Transverse colon (tissue), 4 donors: Measurements from ENCODE around the gene DNM1. TPM values are rescaled to one million over a fixed set of nuclear protein-coding genes. Genes with fewer than 3 reads are reported as not detected.
"Not testable (repeated sequence)": the region's sequence is repeated elsewhere in the genome, so short reads cannot be mapped to it uniquely, and the experiment has no call there.

Experiments
- DNase-seq: peaks from one replicate; pipeline ENCODE4 v3.0.0-alpha.2; 2019
- H3K27ac ChIP-seq, 4 donors: fragments of 200-600 bp; sonication (generic); 2 replicates each; pipeline ENCODE4 v1.5.1; 2016 to 2018; ENCODE audit warnings: inconsistent platforms in 4 of 4
- H3K27me3 ChIP-seq: fragments of 200-600 bp; sonication (generic); 2 replicates; pipeline ENCODE4 v1.5.1; 2017; ENCODE audit warnings: inconsistent platforms
- H3K36me3 ChIP-seq, 4 donors: fragments of 200-600 bp; sonication (generic); 2 replicates each; pipeline ENCODE4 v1.5.1; 2017 to 2019; ENCODE audit warnings: inconsistent platforms in 4 of 4
- H3K4me1 ChIP-seq, 4 donors: fragments of 200-600 bp; sonication (generic); 2 replicates each; pipeline ENCODE4 v1.5.1; 2017 to 2020; ENCODE audit warnings: inconsistent platforms in 4 of 4
- H3K4me3 ChIP-seq, 4 donors: fragments of 200-600 bp; sonication (generic); 1 replicate in 1 of 4; 2 replicates in 3 of 4; pipeline versions ENCODE4 v1.5.1 to v1.6.1; 2017 to 2019; ENCODE audit warnings: inconsistent platforms in 4 of 4
- H3K9me3 ChIP-seq, 2 donors: fragments of 200-600 bp; sonication (generic); 2 replicates each; pipeline ENCODE4 v1.5.1; 2017 to 2019; ENCODE audit warnings: inconsistent platforms in 2 of 2
- EP300 ChIP-seq: sonication (generic); formaldehyde crosslinking; IDR thresholded peaks from one replicate; pipeline ENCODE4 v1.6.1; 2017; ENCODE audit warnings: antibody characterized with exemption, low read depth
- POLR2A ChIP-seq: fragments of 450-650 bp; IDR thresholded peaks from one replicate; pipeline ENCODE4 v1.6.1; 2016; ENCODE audit warnings: antibody characterized with exemption, mild to moderate bottlenecking, moderate library complexity
- POLR2AphosphoS5 ChIP-seq, 3 donors: sonication (generic); formaldehyde crosslinking; IDR thresholded peaks; one replicate each; pipeline ENCODE4 v1.6.1; 2016; ENCODE audit warnings: antibody characterized with exemption in 3 of 3
- WGBS, 2 donors: methylation state at CpG; one replicate each; pipeline ENCODE4 v1.1.5; 2018; ENCODE audit warnings: low coverage in 1 of 2; 5-methylcytosine and 5-hydroxymethylcytosine counted together
- in situ Hi-C, 4 donors: fragments of 200-750 bp; cut with MboI; loops; one replicate each; pipeline versions ENCODE4 v1.15.0 to v1.15.1; 2017; ENCODE audit warnings: low sequenced_read_pairs in 3 of 4, low pct_ligation_motif_present in 1 of 4, low pct_unique_long_range_greater_than_20kb in 1 of 4
- intact Hi-C: fragments of 100-400 bp; cut with DNase I; formaldehyde crosslinking; loops from one replicate; pipeline ENCODE4 v1.15.1; 2023; ENCODE audit warnings: low total_unique reads
- total RNA-seq, 4 donors: library from RNA; depleted of rRNA; stranded (reverse); fragments of >200 nt; gene quantifications; one replicate each; pipeline ENCODE4 v1.1.0, GENCODE V29; 2016
- TF ChIP-seq, protein P1 (sequence below), 5 experiments: fragments of 200-600 bp in 3 of 5; fragments of 450-650 bp in 2 of 5; sonication (generic) in 3 of 5; IDR thresholded peaks; 1 replicate in 2 of 5; 2 replicates in 3 of 5; pipeline ENCODE4 v1.5.1; 2016 to 2017; ENCODE audit warnings: antibody characterized with exemption in 5 of 5, inconsistent platforms in 3 of 5, mild to moderate bottlenecking in 2 of 5, moderate library complexity in 1 of 5

The DNM1 gene
- total RNA-seq, 4 donors from 2014 or later = 7.5 to 41.8 (median 14.3) TPM

DNA sequence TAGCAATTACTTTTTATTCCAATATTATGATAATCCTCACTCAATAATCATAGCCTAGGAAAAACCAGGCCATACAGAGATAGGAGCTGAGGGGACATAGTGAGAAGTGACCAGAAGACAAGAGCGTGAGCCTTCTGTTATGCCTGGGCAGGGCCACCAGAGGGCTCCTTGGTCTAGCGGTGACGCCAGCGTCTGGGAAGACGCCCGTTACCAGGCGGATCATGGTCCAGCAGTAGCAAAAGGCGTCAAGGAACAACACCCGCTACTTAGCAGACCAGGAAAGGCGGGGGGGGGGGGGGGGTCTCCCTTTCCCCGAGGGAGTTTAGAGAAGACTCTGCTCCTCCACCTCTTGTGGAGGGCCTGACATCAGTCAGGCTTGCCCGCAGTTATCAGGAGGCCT is 21.7 kb upstream of the DNM1 start:
- in situ Hi-C loops, H3K27ac ChIP-seq, H3K4me1 ChIP-seq, H3K9me3 ChIP-seq, intact Hi-C loops, H3K4me3 ChIP-seq, H3K27me3 ChIP-seq: not testable (repeated sequence)
- H3K36me3 ChIP-seq = peaks cover 3 to 44% (median 25%) of the 10 kb centered on the region in 4 donors
- 59% methylated on average over 9 of the region's 12 CpGs; no CpG with 5 or more reads in 1 of the 2 donors for WGBS, 2 donors
- peak; percentile 33 for DNase-seq
- TF ChIP-seq, protein P1, sequence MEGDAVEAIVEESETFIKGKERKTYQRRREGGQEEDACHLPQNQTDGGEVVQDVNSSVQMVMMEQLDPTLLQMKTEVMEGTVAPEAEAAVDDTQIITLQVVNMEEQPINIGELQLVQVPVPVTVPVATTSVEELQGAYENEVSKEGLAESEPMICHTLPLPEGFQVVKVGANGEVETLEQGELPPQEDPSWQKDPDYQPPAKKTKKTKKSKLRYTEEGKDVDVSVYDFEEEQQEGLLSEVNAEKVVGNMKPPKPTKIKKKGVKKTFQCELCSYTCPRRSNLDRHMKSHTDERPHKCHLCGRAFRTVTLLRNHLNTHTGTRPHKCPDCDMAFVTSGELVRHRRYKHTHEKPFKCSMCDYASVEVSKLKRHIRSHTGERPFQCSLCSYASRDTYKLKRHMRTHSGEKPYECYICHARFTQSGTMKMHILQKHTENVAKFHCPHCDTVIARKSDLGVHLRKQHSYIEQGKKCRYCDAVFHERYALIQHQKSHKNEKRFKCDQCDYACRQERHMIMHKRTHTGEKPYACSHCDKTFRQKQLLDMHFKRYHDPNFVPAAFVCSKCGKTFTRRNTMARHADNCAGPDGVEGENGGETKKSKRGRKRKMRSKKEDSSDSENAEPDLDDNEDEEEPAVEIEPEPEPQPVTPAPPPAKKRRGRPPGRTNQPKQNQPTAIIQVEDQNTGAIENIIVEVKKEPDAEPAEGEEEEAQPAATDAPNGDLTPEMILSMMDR (IDR thresholded peaks at IDR 0.05) = peak in 4 of 5 experiments; percentile 25 to 40 (median 36)

DNA sequence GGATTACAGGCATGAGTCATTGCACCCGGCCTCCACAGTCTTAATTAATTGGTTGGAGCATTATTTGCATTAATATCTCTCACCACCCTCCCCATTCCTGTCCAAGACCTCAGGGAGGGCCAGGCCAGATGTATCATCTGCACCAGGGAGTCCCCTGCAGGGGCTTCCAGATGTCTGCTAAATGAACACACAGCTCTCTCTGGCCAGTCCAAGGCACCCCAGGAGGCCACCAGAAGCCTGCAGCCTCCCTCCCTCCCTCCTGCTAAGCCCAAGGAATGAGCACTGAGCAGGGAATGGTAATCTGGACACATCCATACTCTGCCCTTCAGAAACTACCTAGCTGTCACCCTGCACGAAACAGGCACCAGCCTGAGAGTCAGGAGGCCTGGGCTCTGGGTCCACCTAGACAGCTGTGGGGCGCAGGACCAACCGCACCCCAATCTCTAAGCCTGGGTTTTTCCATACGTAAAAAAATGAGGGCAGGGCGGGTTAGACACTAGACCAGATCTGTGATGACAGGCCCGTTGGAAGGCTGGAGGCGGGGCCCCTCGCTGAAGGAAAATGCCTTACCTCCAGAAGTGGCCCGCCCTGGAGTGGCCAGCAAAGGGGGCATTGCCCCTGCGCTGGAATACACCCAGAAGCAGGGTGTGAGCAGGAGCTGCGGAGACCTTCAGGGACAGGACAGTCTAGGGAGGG is 20.1 kb upstream of the DNM1 start:
- in situ Hi-C loops (no loop called here), intact Hi-C loops (no loop called here)
- WGBS, 2 donors = 91% methylated on average over 12 of the region's 12 CpGs; no CpG with 5 or more reads in 1 of the 2 donors
- H3K9me3 ChIP-seq = no peaks in the 10 kb centered on the region
- H3K4me3 ChIP-seq = no peak overlapping the region
- no peaks in the 10 kb centered on the region for H3K27me3 ChIP-seq
- no peak for TF ChIP-seq EP300
- no peak for TF ChIP-seq POLR2A
- TF ChIP-seq, protein P1 (IDR thresholded peaks at IDR 0.05) = no peak
- no peak for TF ChIP-seq POLR2AphosphoS5 (IDR thresholded peaks at IDR 0.05)
- DNase-seq = no peak
- peaks cover 3 to 43% (median 25%) of the 10 kb centered on the region in 4 donors for H3K36me3 ChIP-seq
- H3K4me1 ChIP-seq = no peaks in the 10 kb centered on the region
- H3K27ac ChIP-seq = no peak overlapping the region

GRCh38 chr9:128185979-128186965 is 16.9 kb upstream of the DNM1 start:
- Histone ChIP-seq H3K36me3 (peaks cover 0 to 26% (median 12%) of the 10 kb centered on the region in 4 donors), H3K4me1 (peaks cover 9 to 12% (median 10%) of the 10 kb centered on the region in 4 donors), H3K27me3 (no peaks in the 10 kb centered on the region), H3K4me3 (no peak overlapping the region), H3K27ac (no peak overlapping the region), H3K9me3 (no peaks in the 10 kb centered on the region)
- WGBS, 2 donors = 94% methylated on average over 3 to 11 of the region's 11 CpGs
- no peak for TF ChIP-seq POLR2A
- TF ChIP-seq, protein P1 (IDR thresholded peaks at IDR 0.05) = no peak
- no peak for TF ChIP-seq EP300
- intact Hi-C loops = no loop called here
- in situ Hi-C loops = no loop called here
- no peak for DNase-seq

GRCh38 chr9:128187361-128187760 is 15.8 kb upstream of the DNM1 start:
- Histone ChIP-seq H3K27me3 (no peaks in the 10 kb centered on the region), H3K4me3 (no peak overlapping the region), H3K4me1 (peaks cover 10 to 17% (median 16%) of the 10 kb centered on the region in 4 donors), H3K36me3 (peaks cover 0 to 26% (median 12%) of the 10 kb centered on the region in 4 donors), H3K27ac (no peak overlapping the region), H3K9me3 (no peaks in the 10 kb centered on the region)
- WGBS, 2 donors = 96% methylated on average over 2 of the region's 2 CpGs; no CpG with 5 or more reads in 1 of the 2 donors
- DNase-seq = no peak
- intact Hi-C loops = no loop called here
- no peak for TF ChIP-seq EP300
- TF ChIP-seq POLR2A = no peak
- TF ChIP-seq, protein P1 (IDR thresholded peaks at IDR 0.05) = no peak
- no peak for TF ChIP-seq POLR2AphosphoS5 (IDR thresholded peaks at IDR 0.05)
- in situ Hi-C loops = no loop called here
